Right lobe of liver (tissue), 6 donors: ENCODE measurements around the gene FBLN1. TPM values are rescaled to one million over a fixed set of nuclear protein-coding genes. Genes with fewer than 3 reads are reported as not detected.
"Not testable (repeated sequence)": the region's sequence is repeated elsewhere in the genome, so short reads cannot be mapped to it uniquely, and the experiment has no call there.

Source experiments
- ATAC-seq, 4 donors: fragments of 200-7000 bp; cut with Tn5 transposase; one replicate each; pipeline ENCODE4 v1.9.1; 2020; ENCODE audit warnings: mild to moderate bottlenecking in 4 of 4, moderate library complexity in 4 of 4
- DNase-seq, 3 donors: peaks; one replicate each; pipeline ENCODE4 v3.0.0-alpha.2; 2020
- H3K27ac ChIP-seq, 3 donors: fragments of 200-600 bp; one replicate each; pipeline ENCODE4 v1.8.0; 2022
- H3K27me3 ChIP-seq, 2 donors: fragments of 200-600 bp; one replicate each; pipeline ENCODE4 v1.8.0; 2022
- H3K36me3 ChIP-seq, 4 donors: fragments of 200-600 bp; sonication (generic) in 1 of 4; one replicate each; pipeline versions ENCODE4 v1.5.1 to v1.8.0; 2017 to 2022; ENCODE audit warnings: control low read depth in 1 of 4
- H3K4me1 ChIP-seq, 4 donors: fragments of 200-600 bp; sonication (generic) in 1 of 4; one replicate each; pipeline versions ENCODE4 v1.5.1 to v1.8.0; 2017 to 2022; ENCODE audit warnings: control low read depth in 1 of 4
- H3K4me3 ChIP-seq, 3 donors: fragments of 200-600 bp; one replicate each; pipeline ENCODE4 v1.8.0; 2022
- H3K9me3 ChIP-seq, 4 donors: fragments of 200-600 bp; sonication (generic) in 1 of 4; one replicate each; pipeline versions ENCODE4 v1.5.1 to v1.8.0; 2017 to 2022; ENCODE audit warnings: control low read depth in 1 of 4
- POLR2A ChIP-seq: fragments of 450-650 bp; IDR thresholded peaks from one replicate; pipeline ENCODE4 v1.6.1; 2017; ENCODE audit warnings: antibody characterized with exemption, mild to moderate bottlenecking
- WGBS: methylation state at CpG from one replicate; pipeline ENCODE4 v1.1.6; 2018; ENCODE audit warnings: low coverage, low lambda C conversion rate; ENCODE audit not compliant: insufficient coverage; ENCODE audit errors: missing lambda C conversion rate; 5-methylcytosine and 5-hydroxymethylcytosine counted together
- intact Hi-C, 2 donors: fragments of 100-400 bp; cut with DNase I; formaldehyde crosslinking; loops; one replicate each; pipeline versions ENCODE4 v1.11.2 to v1.14.1; 2022
- total RNA-seq, 6 experiments: library from RNA; depleted of rRNA in 2 of 6; stranded (reverse); fragments of >200 nt in 2 of 6; fragmentation: NEBNext Ultra II Directional in 3 of 6; extraction: Animal tissue kit (Norgen Biotek cat#: 25700) in 3 of 6; gene quantifications; one replicate each; pipeline versions ENCODE4 v1.1.0 to v1.2.4, GENCODE V29; 2016 to 2023
- TF ChIP-seq, protein P1 (sequence below), 4 donors: fragments of 200-600 bp in 3 of 4; fragments of 450-650 bp in 1 of 4; IDR thresholded peaks; one replicate each; pipeline versions ENCODE4 v1.5.1 to v1.8.0; 2016 to 2022; ENCODE audit warnings: antibody characterized with exemption in 4 of 4, mild to moderate bottlenecking in 2 of 4
- donor health status: DM: no; HTN: yes; CAD: no.
- donor health status: DM: no; HTN: no; CAD: no.
- donor health status: DM: no; HTN: no; CAD: no.
- donor health status: DM: no; HTN: yes; CAD: no.
- donor health status: DM: no; HTN: yes; CAD: no.

Gene FBLN1
- total RNA-seq, 6 experiments from 2014 or later: 1.6 to 6.6 (median 3.4) TPM

DNA sequence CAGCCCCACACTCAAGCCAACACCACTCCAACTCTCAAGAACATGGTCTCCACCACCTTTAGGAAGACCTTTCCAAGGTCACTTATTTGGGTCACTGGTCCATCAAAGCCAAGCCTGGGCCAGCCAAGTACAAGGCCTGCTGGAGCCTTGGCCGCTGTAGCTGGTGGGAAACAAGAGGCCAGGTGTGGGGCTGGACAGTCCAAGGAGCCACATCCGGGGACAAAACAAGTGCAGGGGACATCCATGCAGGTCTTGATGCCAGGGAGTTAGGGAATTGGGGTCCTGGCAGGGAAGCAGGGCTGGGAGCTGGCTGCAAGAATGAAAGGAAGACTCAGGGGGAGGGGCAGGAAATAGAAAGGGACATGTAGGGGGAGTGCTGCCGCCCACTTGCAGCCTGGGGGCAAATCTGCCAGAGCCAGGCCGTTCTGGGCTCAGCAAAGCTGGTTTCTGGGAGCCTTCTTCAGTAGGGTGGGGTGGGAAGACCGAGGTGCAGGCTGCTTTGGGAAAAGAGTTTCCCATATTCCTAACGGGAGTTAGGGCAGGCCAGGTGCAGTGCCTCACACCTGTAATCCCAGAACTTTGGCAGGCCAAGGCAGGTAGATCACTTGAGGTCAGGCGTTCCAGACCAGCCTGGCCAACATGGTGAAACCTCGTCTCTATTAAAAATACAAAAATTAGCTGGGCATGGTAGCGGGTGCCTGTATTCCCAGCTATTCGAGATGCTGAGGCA lies 99.5 kb downstream of the FBLN1 start:
- no peak for TF ChIP-seq POLR2A
- intact Hi-C loops: no loop called here
- no peak overlapping the region for H3K27ac ChIP-seq
- ATAC-seq: no peak
- no peaks in the 10 kb centered on the region for H3K4me1 ChIP-seq
- H3K4me3 ChIP-seq: no peak overlapping the region
- no peaks in the 10 kb centered on the region for H3K27me3 ChIP-seq
- no peaks in the 10 kb centered on the region for H3K9me3 ChIP-seq
- no peaks in the 10 kb centered on the region for H3K36me3 ChIP-seq
- DNase-seq: no peak
- WGBS: 77% methylated on average over 7 of the region's 10 CpGs

DNA sequence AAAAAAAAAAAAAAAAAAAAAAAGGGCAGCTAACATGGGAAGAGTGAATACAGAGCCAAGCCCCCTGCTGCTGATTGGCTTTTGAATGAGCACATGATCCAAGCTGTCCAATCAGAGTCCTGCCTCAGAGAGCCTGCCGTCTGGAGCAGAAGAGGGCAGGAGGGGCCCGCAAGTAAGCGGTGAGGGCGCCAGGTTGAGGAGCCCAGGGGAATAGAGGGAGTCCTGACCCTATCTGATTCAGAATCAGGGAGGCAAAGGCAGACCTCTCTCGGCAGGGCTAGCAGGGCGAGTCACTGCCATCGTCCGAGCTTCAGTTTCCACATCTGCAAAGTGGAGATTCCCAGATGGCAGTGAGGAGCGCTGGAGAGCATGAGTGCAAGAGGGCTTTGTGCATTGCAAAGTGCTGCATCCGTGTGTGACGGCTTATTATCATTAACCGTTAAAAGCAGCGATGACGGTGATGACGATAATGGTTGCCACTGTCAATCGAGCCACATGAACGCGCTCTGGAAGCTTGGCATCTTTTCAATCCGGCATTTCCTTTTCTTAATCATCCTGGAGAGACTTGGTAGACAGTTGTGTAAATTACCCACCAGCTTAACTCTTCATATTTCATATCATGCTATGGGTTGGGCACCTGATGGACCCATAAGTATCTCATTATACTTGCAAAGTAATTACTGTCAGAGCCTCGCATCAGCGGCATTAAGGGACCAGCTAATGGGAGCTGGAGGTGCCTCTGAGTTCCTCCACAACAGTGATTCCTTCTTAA lies 100.3 kb downstream of the FBLN1 start:
- intact Hi-C loops: no loop called here
- Histone ChIP-seq H3K9me3 (no peaks in the 10 kb centered on the region), H3K36me3 (no peaks in the 10 kb centered on the region), H3K27ac (no peak overlapping the region), H3K4me1 (no peaks in the 10 kb centered on the region), H3K27me3 (no peaks in the 10 kb centered on the region), H3K4me3 (no peak overlapping the region)
- 85% methylated on average over 14 of the region's 21 CpGs for WGBS
- DNase-seq (no peak), ATAC-seq (no peak)
- no peak for TF ChIP-seq POLR2A
- TF ChIP-seq, protein P1, sequence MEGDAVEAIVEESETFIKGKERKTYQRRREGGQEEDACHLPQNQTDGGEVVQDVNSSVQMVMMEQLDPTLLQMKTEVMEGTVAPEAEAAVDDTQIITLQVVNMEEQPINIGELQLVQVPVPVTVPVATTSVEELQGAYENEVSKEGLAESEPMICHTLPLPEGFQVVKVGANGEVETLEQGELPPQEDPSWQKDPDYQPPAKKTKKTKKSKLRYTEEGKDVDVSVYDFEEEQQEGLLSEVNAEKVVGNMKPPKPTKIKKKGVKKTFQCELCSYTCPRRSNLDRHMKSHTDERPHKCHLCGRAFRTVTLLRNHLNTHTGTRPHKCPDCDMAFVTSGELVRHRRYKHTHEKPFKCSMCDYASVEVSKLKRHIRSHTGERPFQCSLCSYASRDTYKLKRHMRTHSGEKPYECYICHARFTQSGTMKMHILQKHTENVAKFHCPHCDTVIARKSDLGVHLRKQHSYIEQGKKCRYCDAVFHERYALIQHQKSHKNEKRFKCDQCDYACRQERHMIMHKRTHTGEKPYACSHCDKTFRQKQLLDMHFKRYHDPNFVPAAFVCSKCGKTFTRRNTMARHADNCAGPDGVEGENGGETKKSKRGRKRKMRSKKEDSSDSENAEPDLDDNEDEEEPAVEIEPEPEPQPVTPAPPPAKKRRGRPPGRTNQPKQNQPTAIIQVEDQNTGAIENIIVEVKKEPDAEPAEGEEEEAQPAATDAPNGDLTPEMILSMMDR (IDR thresholded peaks at IDR 0.05): no peak

DNA sequence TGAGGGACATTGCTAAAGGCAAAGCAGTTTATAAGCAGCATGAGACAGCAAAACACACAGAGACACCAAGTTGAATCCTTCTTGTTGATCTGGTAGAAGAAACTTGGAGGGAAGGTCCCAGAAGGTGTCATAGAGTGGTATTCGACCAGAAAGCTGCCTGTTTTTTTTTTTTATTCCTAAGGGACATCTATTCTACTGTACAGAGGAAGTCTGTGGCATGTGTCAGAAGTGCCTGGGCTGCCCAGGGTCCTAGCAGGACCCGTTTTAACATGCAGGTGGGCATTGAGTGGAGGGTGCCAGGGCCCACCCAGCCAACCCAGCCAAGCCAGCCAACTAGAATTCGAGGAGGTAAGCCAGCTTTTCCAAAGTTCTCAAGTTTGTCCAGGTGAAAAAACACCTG lies 100.9 kb downstream of the FBLN1 start:
- ATAC-seq (no peak), DNase-seq (no peak)
- intact Hi-C loops: no loop called here
- no peaks in the 10 kb centered on the region for H3K36me3 ChIP-seq
- no peak overlapping the region for H3K4me3 ChIP-seq
- TF ChIP-seq, protein P1 (IDR thresholded peaks at IDR 0.05): no peak
- no peak for TF ChIP-seq POLR2A
- H3K9me3 ChIP-seq: no peaks in the 10 kb centered on the region
- no peak overlapping the region for H3K27ac ChIP-seq
- H3K27me3 ChIP-seq: no peaks in the 10 kb centered on the region
- H3K4me1 ChIP-seq: no peaks in the 10 kb centered on the region
- 21% methylated on average over 3 of the region's 3 CpGs for WGBS

DNA sequence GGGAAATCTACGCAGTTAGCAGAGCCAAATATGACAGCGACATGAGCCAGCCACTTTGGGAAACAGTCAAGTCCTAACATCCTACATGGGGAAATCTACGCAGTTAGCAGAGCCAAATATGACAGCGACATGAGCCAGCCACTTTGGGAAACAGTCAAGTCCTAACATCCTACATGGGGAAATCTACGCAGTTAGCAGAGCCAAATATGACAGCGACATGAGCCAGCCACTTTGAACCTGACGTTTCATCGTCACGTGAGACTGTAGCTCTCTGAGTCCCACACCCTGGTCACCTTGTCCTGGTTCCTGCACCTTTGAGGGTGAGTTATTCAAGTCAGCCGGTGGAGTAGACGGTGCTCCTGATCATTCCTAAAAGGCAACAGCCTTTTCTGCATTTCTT lies 105.4 kb downstream of the FBLN1 start:
- H3K9me3 ChIP-seq, DNase-seq, H3K36me3 ChIP-seq, ATAC-seq, H3K4me1 ChIP-seq, H3K27me3 ChIP-seq, H3K4me3 ChIP-seq, intact Hi-C loops, H3K27ac ChIP-seq: not testable (repeated sequence)
- 75% methylated on average over 9 of the region's 11 CpGs for WGBS

DNA sequence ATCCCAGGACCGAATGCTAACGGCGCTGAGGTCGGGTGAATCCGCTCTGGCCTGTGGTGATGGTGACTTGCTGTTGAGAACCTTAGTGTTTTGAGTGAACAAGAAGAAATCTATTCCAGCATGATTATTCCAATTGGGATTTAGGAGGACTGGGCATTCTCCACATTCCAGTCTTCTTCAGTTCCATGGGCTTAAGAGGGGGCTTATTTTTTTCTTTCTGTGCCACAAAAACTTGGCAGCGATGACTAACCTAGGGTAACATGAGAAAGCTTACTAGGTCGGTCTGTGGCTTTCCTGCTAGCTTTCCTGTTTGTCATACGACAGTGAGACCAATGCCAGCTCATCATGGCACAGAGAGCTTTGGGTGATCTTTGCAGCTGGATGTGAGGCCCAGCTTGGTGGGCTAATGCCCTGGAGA lies 106.1 kb downstream of the FBLN1 start:
- DNase-seq (no peak), ATAC-seq (no peak)
- intact Hi-C loops: no loop called here
- WGBS: 64% methylated on average over 8 of the region's 8 CpGs
- no peaks in the 10 kb centered on the region for H3K27me3 ChIP-seq
- TF ChIP-seq POLR2A: no peak
- TF ChIP-seq, protein P1 (IDR thresholded peaks at IDR 0.05): no peak
- H3K36me3 ChIP-seq: no peaks in the 10 kb centered on the region
- H3K27ac ChIP-seq: no peak overlapping the region
- no peaks in the 10 kb centered on the region for H3K4me1 ChIP-seq
- no peak overlapping the region for H3K4me3 ChIP-seq
- H3K9me3 ChIP-seq: no peaks in the 10 kb centered on the region
